NCI-H460 (cell line): Measurements from ENCODE around the gene SPINT1. TPM values are rescaled to one million over a fixed set of nuclear protein-coding genes. Genes with fewer than 3 reads are reported as not detected.

Experiments used
- DNase-seq: peaks from one replicate; pipeline ENCODE4 v3.0.0-alpha.2; 2016; ENCODE audit warnings: low read depth; ENCODE audit errors: extremely low read depth
- total RNA-seq: library from RNA; depleted of rRNA; stranded (reverse); fragments of >200 nt; shearing (Covaris generic); gene quantifications from 2 replicates; pipeline ENCODE4 v1.2.3, GENCODE V29; 2014

Gene SPINT1
- total RNA-seq, 1 experiment from 2014 or later: 1.7 TPM

GRCh38 chr15:40889112-40889511 is 45.3 kb downstream of the SPINT1 start:
- no peak for DNase-seq

- no peak for DNase-seq
Observed at GRCh38 chr15:40891138-40891537, 47.3 kb downstream of the SPINT1 start.

- peak; percentile 48 for DNase-seq
Observed at GRCh38 chr15:40891810-40892446, 48.1 kb downstream of the SPINT1 start.

- DNase-seq: no peak
Observed at GRCh38 chr15:40892447-40893012, 48.7 kb downstream of the SPINT1 start.

- DNase-seq: no peak
Observed at GRCh38 chr15:40893019-40893670, 49.3 kb downstream of the SPINT1 start.

- DNase-seq: peak; percentile 93
Observed at GRCh38 chr15:40893733-40894680, 50.2 kb downstream of the SPINT1 start, which contains the start of gene VPS18. TSS of gene VPS18 (plus strand) at chr15:40894450. CDS start at chr15:40894769, 319 bp downstream.

GRCh38 chr15:40894681-40895448 is 51.0 kb downstream of the SPINT1 start:
- peak; percentile 36 for DNase-seq

GRCh38 chr15:40899536-40900207 is 55.8 kb downstream of the SPINT1 start:
- no peak for DNase-seq

GRCh38 chr15:40900256-40901052 is 56.6 kb downstream of the SPINT1 start:
- no peak for DNase-seq

- DNase-seq: no peak
Observed at GRCh38 chr15:40901053-40901443, 57.2 kb downstream of the SPINT1 start.

GRCh38 chr15:40902605-40903561 is 59.0 kb downstream of the SPINT1 start:
- DNase-seq: no peak

- DNase-seq: no peak
Observed at GRCh38 chr15:40904552-40905201, 60.8 kb downstream of the SPINT1 start.

- peak; percentile 67 for DNase-seq
Observed at GRCh38 chr15:40906091-40906990, 62.5 kb downstream of the SPINT1 start.

- no peak for DNase-seq
Observed at GRCh38 chr15:40906991-40907802, 63.3 kb downstream of the SPINT1 start.
